ENCODE data around the gene TRUB1.

Gene TRUB1

DNA sequence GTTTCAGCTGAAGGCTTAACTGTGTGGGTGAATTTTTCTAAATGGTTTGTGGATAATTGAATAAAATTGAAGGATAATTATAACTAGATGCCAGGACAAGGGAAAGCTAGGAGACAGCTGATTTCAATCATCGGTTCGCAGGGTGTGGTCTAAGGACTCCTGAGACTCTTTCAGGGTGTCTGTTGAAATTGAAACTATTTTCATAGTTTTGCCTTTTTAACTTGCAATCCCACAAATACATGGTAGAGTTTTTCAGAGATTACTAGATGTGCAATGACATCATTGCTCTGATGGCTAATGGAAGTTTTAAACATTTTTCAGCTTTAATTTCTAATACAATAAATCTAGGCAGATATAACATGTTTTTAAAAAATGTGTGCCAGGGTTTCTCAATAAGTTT is 18.5 kb downstream of the TRUB1 start:
- TF ChIP-seq, protein P1, sequence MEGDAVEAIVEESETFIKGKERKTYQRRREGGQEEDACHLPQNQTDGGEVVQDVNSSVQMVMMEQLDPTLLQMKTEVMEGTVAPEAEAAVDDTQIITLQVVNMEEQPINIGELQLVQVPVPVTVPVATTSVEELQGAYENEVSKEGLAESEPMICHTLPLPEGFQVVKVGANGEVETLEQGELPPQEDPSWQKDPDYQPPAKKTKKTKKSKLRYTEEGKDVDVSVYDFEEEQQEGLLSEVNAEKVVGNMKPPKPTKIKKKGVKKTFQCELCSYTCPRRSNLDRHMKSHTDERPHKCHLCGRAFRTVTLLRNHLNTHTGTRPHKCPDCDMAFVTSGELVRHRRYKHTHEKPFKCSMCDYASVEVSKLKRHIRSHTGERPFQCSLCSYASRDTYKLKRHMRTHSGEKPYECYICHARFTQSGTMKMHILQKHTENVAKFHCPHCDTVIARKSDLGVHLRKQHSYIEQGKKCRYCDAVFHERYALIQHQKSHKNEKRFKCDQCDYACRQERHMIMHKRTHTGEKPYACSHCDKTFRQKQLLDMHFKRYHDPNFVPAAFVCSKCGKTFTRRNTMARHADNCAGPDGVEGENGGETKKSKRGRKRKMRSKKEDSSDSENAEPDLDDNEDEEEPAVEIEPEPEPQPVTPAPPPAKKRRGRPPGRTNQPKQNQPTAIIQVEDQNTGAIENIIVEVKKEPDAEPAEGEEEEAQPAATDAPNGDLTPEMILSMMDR (conservative IDR thresholded peaks at IDR 0.05; ENCODE audit: low read depth, low read length), result no peak
- Histone ChIP-seq H3K27ac (peak overlapping the region; percentile 4; the same call in 1 of the 2 replicates), H3K79me2 (ENCODE audit: insufficient read depth, low read depth) (peaks cover 17% of the 10 kb centered on the region; the same call in 1 of the 2 replicates), H2AFZ (ENCODE audit: low read depth) (no peak overlapping the region), H3K4me2 (peak overlapping the region; percentile 43), H4K20me1 (ENCODE audit: insufficient read depth) (peaks cover 5% of the 10 kb centered on the region), H3K4me1 (ENCODE audit: low read depth, poor library complexity, severe bottlenecking) (peaks cover 35% of the 10 kb centered on the region), H3K4me3 (IDR thresholded peaks at IDR 0.05; ENCODE audit: insufficient read depth, low read depth, low read length) (no peak overlapping the region), H3K27me3 (ENCODE audit: insufficient read depth, low read depth) (no peaks in the 10 kb centered on the region), H3K9ac (no peak overlapping the region), H3K36me3 (ENCODE audit: insufficient read depth) (no peaks in the 10 kb centered on the region)

DNA sequence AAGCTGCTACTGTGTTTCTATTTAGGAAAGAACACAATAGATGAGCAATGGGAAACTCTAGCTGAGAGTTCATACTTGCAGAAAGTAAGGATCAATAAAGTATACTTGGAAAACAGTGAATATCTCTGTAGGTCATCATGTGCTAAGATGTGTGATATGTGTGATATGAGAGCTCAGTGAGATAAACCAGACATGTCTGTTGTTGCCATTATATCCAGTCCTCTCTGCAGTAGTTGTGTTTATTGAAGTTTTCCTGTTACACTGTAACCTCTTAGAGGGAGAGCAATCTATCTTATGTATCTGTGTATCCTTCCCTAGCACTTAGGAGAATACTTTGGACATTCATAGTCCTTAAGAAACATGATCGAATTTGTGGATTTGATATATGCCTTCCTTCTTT is 19.1 kb downstream of the TRUB1 start:
- H3K79me2 ChIP-seq (ENCODE audit: insufficient read depth, low read depth), result peaks cover 17% of the 10 kb centered on the region; the same call in 1 of the 2 replicates
- H2AFZ ChIP-seq (ENCODE audit: low read depth), result no peak overlapping the region
- no peaks in the 10 kb centered on the region for H3K27me3 ChIP-seq (ENCODE audit: insufficient read depth, low read depth)
- no peak overlapping the region for H3K9ac ChIP-seq
- peaks cover 5% of the 10 kb centered on the region for H4K20me1 ChIP-seq (ENCODE audit: insufficient read depth)
- peaks cover 35% of the 10 kb centered on the region for H3K4me1 ChIP-seq (ENCODE audit: low read depth, poor library complexity, severe bottlenecking)
- TF ChIP-seq, protein P1 (conservative IDR thresholded peaks at IDR 0.05; ENCODE audit: low read depth, low read length), result no peak
- H3K4me3 ChIP-seq (IDR thresholded peaks at IDR 0.05; ENCODE audit: insufficient read depth, low read depth, low read length), result no peak overlapping the region
- peak overlapping the region; percentile 43 for H3K4me2 ChIP-seq
- H3K27ac ChIP-seq, result peak overlapping the region; percentile 4; the same call in 1 of the 2 replicates
- H3K36me3 ChIP-seq (ENCODE audit: insufficient read depth), result no peaks in the 10 kb centered on the region

DNA sequence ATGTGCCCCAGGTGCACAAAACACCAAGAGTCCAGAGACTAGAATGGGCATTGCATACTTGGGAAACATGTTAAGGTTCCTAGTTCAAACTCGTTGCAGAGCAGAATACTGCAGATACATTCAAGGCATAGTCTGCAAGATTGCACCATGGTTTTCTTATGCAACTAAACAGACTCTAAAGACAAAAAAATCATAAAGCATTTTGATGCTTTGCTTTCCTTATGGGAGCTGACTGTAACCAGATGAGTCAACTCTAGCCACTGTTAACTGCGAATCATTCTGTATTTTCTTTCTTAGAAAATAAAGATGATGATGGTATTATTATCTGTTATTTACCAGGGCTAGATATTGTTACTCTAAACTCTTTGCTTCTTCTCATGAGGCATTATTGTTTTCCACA is 19.7 kb downstream of the TRUB1 start:
- TF ChIP-seq, protein P1 (conservative IDR thresholded peaks at IDR 0.05; ENCODE audit: low read depth, low read length), result no peak
- H3K79me2 ChIP-seq (ENCODE audit: insufficient read depth, low read depth), result peaks cover 17% of the 10 kb centered on the region; the same call in 1 of the 2 replicates
- H3K9ac ChIP-seq, result no peak overlapping the region
- peaks cover 5% of the 10 kb centered on the region for H4K20me1 ChIP-seq (ENCODE audit: insufficient read depth)
- peak overlapping the region; percentile 43; the same call in 1 of the 2 replicates for H3K4me2 ChIP-seq
- H3K27ac ChIP-seq, result no peak overlapping the region
- H2AFZ ChIP-seq (ENCODE audit: low read depth), result no peak overlapping the region
- H3K4me1 ChIP-seq (ENCODE audit: low read depth, poor library complexity, severe bottlenecking), result peaks cover 35% of the 10 kb centered on the region
- H3K36me3 ChIP-seq (ENCODE audit: insufficient read depth), result no peaks in the 10 kb centered on the region
- H3K27me3 ChIP-seq (ENCODE audit: insufficient read depth, low read depth), result no peaks in the 10 kb centered on the region
- H3K4me3 ChIP-seq (IDR thresholded peaks at IDR 0.05; ENCODE audit: insufficient read depth, low read depth, low read length), result no peak overlapping the region

DNA sequence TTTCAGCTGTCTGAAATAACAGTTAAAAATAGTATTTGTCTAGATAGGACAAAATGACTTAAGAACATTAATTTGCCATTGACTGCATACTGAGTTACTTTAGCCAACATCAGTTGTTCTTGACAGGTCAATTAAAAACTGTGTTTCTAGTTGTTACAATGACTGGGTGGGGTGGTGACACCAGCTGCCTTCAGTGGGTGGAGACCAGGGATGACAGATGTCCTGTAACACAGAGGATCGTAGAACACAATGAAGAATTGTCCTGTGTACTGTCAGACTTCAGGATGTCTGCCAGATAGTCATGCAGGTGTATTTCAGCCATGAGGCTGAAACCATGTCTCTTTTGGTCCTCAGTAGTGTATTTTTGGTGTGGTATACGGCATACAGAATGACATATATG is 24.4 kb downstream of the TRUB1 start:
- TF ChIP-seq, protein P1 (conservative IDR thresholded peaks at IDR 0.05; ENCODE audit: low read depth, low read length), result no peak
- Histone ChIP-seq H3K9ac (no peak overlapping the region), H3K4me1 (ENCODE audit: low read depth, poor library complexity, severe bottlenecking) (peaks cover 7% of the 10 kb centered on the region), H3K27ac (no peak overlapping the region), H3K4me2 (no peak overlapping the region), H3K4me3 (IDR thresholded peaks at IDR 0.05; ENCODE audit: insufficient read depth, low read depth, low read length) (no peak overlapping the region), H2AFZ (ENCODE audit: low read depth) (no peak overlapping the region), H3K27me3 (ENCODE audit: insufficient read depth, low read depth) (no peaks in the 10 kb centered on the region), H3K79me2 (ENCODE audit: insufficient read depth, low read depth) (peaks cover 15% of the 10 kb centered on the region; the same call in 1 of the 2 replicates), H4K20me1 (ENCODE audit: insufficient read depth) (no peaks in the 10 kb centered on the region), H3K36me3 (ENCODE audit: insufficient read depth) (no peaks in the 10 kb centered on the region)

Data from KMS-11 (cell line).